HG03159 (cell line): ENCODE results near the gene DOLK.
A peak's percentile ranks its signal among the peaks of the same experiment; 100 is the strongest.
"Not testable (repeated sequence)": the region's sequence is repeated elsewhere in the genome, so short reads cannot be mapped to it uniquely, and the experiment has no call there.

Experiments
- ATAC-seq: cut with Tn5 transposase; IDR thresholded peaks from one replicate; pipeline ENCODE4 v1.9.1; 2021; ENCODE audit warnings: mild to moderate bottlenecking, moderate library complexity; ENCODE audit not compliant: unreplicated experiment

DOLK gene

DNA sequence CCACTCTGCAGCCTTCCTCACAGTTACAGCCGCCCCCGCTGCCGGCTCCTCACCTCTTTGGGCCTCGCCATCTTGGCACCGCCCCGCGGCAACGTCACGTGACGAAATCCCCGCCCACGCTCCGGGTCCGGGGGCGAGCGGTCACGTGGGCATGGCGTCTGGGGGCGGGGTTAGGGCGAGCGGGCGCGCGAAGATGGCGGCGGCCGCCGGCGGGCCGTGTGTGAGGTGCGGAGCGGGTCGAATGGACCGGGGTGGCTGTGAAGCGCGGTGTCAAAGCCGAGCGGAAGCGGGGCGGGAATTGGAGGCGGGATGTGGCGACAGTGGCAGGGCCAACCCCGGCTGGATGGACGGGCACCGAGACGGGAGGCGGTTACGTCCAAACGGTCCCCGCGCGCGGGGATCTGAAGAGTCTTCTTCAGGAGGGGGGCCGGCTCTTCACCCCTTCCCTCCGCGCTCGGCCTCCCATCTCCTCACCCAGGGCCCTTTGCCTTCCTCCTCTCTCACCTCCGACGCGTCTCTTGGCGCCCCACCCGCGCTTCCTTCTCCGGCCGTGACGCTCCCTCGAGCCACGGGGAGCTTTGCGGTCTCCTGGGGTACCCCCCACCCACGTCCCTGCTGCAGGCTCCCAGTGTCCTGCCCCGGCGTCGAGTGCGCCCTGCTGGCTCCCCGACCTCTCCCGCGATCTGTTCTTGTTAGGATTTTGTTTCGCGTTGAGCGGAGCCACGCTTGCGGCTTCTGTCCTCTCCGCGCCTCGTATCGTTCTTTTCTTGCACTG is at the start of gene DOLK, which contains the start of gene NUP188:
Gene DOLK (minus strand): TSS at position 77 of the 775 bp plus-strand sequence. CDS start 300 bp downstream, outside the sequence.
Gene NUP188 (plus strand): TSS at position 173 of the 775 bp plus-strand sequence. CDS start 21 bp downstream, at position 194.
- ATAC-seq: peak; percentile 83

GRCh38 chr9:128995791-128996190 is 48.4 kb upstream of the DOLK start:
- no peak for ATAC-seq

DNA sequence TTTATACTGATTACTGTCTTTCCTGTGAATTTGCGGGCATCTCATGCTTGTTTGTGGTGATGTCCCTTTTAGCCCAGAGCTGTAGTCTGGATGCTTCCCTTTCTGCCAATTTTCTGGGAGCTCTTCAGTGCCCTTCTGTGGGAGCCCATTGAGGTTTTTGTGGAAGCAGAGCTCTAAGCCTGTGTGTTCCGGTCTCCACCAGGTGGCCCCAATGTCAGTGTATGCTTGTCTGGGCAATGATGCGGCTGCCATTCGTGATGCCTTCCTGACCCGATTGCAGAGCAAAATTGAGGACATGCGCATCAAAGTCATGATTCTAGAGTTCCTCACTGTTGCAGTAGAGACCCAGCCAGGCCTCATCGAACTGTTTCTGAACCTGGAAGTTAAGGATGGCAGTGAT is 45.6 kb upstream of the DOLK start:
- ATAC-seq: no peak

DNA sequence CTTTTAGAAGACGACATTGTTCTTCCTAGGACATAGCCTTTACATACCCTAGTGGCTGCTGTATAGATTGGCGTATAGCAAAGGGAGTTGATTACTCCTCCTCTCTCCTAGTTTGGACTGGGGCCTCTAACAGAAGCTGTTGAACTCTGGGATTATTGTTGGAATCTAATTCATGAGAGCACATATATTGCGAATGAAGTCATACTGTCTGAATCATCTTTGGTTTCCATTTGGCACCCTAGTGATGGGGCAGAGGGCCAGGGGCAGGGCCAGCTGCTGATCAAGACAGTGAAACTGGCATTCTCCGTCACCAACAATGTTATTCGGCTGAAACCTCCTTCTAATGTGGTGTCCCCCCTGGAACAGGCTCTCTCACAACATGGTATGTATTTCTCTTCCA is 40.4 kb upstream of the DOLK start:
- no peak for ATAC-seq

GRCh38 chr9:128986671-128987070 is 39.3 kb upstream of the DOLK start:
- ATAC-seq: no peak

DNA sequence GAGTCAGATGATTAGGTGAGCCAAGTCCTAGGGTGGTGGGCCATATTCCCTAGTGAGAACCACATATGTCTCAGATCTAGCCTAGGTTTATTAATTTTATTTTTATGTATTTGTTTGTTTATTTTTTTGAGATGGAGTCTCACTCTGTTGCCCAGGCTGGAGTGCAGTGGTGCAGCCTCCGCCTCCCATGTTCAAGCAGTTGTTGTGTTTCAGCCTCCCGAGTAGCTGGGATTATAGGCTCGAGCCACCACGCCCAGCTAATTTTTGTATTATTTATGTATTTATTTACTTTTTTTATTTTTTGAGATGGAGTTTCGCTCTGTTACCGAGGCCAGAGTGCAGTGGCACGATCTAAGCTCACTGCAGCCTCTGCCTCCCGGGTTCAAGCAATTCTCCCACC is 36.1 kb upstream of the DOLK start:
- ATAC-seq: no peak

GRCh38 chr9:128979111-128979510 is 31.7 kb upstream of the DOLK start:
- no peak for ATAC-seq

DNA sequence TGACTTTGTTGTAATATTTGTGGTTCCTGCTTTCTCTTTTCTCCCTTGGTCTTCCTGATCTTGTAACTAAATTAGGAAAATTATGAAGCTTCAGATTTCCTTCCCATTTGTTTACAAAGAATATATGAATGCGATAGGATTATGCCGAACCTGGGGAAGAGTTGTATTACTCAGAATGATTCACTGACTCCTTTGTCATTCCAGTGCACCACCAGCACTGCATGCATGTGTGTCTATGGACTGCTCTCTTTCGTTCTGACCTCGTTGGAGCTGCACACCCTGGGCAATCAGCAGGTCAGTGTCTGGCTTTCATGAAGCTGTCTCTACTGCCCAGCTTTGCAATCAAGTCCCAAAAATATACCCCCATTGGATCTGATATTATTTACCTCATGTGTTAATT is 25.6 kb upstream of the DOLK start:
- no peak for ATAC-seq

DNA sequence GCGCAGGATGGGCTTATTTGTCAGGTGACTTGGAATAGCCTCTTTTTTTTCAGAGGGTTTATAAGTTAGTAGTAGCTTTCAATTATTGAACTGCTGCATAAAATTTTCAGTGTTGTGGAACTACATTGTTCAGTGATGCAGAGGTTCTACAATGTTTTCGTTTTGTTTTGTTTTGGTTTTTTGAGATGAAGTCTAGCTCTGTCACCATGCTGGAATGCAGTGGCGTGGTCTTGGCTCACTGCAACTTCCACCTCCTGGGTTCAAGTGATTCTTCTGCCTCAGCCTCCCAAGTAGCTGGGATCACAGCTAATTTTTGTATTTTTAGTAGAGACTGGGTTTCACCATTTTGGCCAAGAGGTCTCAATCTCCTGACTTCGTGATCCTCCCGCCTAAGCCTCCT is 22.1 kb upstream of the DOLK start:
- ATAC-seq: no peak

DNA sequence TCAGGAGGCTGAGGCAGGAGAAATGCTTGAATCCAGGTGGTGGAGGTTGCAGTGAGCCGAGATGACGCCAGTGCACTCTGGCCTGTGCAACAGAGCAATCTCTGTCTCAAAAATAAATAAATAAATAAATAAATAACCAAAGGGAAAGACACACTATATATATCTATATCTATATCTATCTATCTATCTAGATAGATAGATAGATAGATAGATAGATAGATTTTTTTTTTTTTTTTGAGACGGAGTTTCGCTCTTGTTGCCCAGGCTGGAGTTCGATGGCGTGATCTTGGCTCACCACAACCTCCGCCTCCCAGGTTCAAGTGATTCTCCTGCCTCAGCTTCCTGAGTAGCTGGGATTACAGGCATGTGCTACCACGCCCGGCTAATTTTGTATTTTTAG is 14.0 kb upstream of the DOLK start:
- ATAC-seq: not testable (repeated sequence)

DNA sequence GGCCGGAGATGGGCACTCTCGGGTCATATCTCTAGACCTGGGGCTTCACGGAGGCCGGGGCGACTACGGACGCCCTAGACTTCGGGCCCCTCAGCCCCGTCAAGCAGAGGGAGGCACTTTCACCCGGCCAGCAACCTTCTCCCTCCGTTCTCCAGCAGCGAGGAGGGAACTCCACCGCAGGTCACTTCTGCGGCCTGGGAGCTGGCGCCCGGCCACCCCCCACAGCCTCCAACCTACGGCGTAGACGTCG is 201 bp downstream of the DOLK start:
- ATAC-seq: no peak

- no peak for ATAC-seq
Measured at GRCh38 chr9:128946571-128947276, 679 bp downstream of the DOLK start.

DNA sequence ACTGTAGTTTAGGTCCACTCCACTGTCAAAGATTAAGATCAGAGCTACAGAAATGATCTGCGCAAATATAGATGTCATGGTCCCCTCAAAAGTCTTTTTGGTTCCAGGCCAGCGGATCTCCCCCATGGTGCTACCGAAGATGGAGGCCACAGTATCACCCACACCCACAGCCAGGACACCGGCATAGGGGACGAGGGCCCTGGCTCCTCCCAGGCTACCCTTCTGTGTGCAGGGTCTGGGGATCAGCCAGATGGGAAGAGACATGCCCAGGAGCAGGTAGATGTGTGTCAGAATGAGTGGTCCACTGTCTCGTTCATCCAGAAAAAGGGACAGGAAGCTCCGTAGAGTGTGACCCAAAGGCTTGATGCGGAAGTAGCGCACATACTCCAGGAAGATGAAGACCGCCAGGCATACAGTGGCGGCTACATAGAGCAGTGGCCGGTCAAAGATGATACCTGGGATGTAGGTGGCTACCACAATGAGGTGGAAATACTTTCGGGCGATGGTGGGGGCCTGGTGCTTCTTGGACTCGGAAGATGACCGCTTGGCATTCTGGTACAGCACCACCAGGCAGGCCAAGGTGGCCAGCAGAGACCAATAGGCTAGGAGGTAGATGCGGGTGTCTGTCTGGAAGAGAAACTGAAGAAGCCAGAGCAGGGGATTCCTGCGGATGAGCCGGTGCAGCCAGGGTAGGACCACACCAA is 1.5 kb downstream of the DOLK start:
- no peak for ATAC-seq

- not testable (repeated sequence) for ATAC-seq
Measured at GRCh38 chr9:128944966-128945365, 2.4 kb downstream of the DOLK start.

- no peak for ATAC-seq
Measured at GRCh38 chr9:128943832-128944620, 3.4 kb downstream of the DOLK start.

DNA sequence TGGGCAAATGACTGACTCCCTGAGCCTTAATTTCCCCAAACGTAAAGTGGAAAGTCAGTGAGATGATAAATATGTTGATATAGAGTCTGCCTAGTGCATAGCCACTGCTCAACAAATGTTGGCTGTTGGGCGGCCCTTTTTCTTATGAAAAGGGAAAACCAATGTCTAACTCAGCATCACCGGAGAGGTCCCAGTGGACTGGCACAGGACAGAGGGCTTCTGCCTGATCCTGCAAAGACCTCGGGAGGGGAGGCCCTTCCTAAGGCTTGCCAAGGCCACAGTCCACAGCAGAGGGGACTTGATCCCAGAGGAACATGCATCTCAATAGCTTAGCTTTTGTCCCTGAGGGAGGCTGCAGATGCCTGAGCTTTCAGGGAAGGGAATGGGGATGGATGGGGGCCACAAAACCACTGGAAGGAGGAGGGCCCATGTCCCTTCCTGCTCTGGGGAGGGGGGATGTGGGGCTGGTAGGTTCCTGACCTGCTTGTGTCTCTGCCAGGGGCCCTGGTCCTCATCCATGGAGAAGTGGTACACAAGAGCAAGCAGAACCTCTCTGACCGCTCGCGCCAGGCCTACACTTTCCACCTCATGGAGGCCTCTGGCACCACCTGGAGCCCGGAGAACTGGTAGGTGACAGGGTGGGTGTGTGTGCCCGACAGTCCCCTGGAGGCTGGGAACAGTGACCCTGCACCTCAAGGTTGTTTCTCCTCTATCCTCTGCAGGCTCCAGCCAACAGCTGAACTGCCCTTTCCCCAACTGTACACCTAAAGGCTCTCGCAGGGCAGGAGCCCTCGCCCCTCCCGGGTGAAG is 6.3 kb downstream of the DOLK start:
- no peak for ATAC-seq

DNA sequence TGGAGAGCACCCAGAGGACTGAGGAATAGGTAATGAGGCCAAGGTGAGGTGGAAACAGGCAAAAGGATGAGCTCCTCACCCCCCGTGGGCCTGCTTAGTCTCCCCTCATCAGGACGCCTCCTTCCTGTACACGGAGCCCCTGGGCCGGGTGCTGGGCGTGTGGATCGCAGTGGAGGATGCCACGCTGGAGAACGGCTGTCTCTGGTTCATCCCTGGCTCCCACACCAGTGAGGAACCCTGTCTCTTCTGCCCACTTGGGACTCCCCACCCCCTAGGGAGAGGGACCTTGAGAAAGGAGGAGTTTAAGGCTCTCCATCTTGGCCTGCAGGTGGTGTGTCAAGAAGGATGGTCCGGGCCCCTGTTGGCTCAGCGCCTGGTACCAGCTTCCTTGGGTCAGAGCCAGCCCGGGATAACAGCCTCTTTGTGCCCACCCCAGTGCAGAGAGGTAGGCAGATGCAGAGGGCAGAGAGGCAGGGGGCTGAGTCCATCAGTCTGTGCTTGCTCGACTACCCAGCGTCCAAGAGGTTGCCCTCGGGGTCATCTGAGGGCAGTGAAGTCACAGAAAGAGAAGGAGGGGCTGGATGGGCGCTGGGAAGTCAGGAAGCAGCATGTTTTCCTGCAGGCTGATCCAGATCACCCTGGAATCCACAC is 7.0 kb downstream of the DOLK start:
- no peak for ATAC-seq

- no peak for ATAC-seq
Measured at GRCh38 chr9:128937310-128938165, 9.9 kb downstream of the DOLK start.
